Ishikawa (cell line): ENCODE measurements around the gene IFI44.

ENCODE experiments used
- CEBPB ChIP-seq: IDR thresholded peaks from 2 replicates; pipeline ENCODE4 v1.6.1; 2012
- CREB1 ChIP-seq: IDR thresholded peaks from 2 replicates; pipeline ENCODE4 v1.6.1; 2012; ENCODE audit warnings: low read depth
- EGR1 ChIP-seq: IDR thresholded peaks from 2 replicates; pipeline ENCODE4 v1.6.1; 2012
- EP300 ChIP-seq: IDR thresholded peaks from 2 replicates; pipeline ENCODE4 v1.6.1; 2012; ENCODE audit warnings: borderline replicate concordance
- FOXM1 ChIP-seq: IDR thresholded peaks from 2 replicates; pipeline ENCODE4 v1.6.1; 2012; ENCODE audit warnings: low read depth, borderline replicate concordance
- NFIC ChIP-seq: IDR thresholded peaks from 2 replicates; pipeline ENCODE4 v1.6.1; 2012
- RAD21 ChIP-seq: IDR thresholded peaks from 2 replicates; pipeline ENCODE4 v1.6.1; 2012; ENCODE audit warnings: low read depth
- REST ChIP-seq: IDR thresholded peaks from 2 replicates; pipeline ENCODE4 v1.6.1; 2012; ENCODE audit warnings: low read depth, mild to moderate bottlenecking
- TAF1 ChIP-seq: IDR thresholded peaks from 2 replicates; pipeline ENCODE4 v1.6.1; 2012; ENCODE audit warnings: low read depth, mild to moderate bottlenecking
- TCF12 ChIP-seq: IDR thresholded peaks from 2 replicates; pipeline ENCODE4 v1.6.1; 2012; ENCODE audit warnings: low read depth
- TEAD4 ChIP-seq: IDR thresholded peaks from 2 replicates; pipeline ENCODE4 v1.6.1; 2012
- USF1 ChIP-seq: IDR thresholded peaks from 2 replicates; pipeline ENCODE4 v1.6.1; 2012
- YY1 ChIP-seq: IDR thresholded peaks from 2 replicates; pipeline ENCODE4 v1.6.1; 2012; ENCODE audit warnings: low read depth
- ZBTB7A ChIP-seq: IDR thresholded peaks from 2 replicates; pipeline ENCODE4 v1.6.1; 2012; ENCODE audit warnings: low read depth
- TF ChIP-seq, protein P1 (sequence below): IDR thresholded peaks from 2 replicates; pipeline ENCODE4 v1.6.1; 2012

IFI44 gene

GRCh38 chr1:78681265-78681664, 31.6 kb downstream of the IFI44 start:
- TF ChIP-seq, protein P1, sequence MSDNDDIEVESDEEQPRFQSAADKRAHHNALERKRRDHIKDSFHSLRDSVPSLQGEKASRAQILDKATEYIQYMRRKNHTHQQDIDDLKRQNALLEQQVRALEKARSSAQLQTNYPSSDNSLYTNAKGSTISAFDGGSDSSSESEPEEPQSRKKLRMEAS = no peak
- TF ChIP-seq FOXM1 (no peak), TAF1 (no peak), CREB1 (no peak), REST (no peak), NFIC (no peak), EP300 (no peak), EGR1 (no peak), RAD21 (no peak), TCF12 (no peak), USF1 (no peak), CEBPB (no peak), YY1 (no peak)

- TF ChIP-seq FOXM1 = no peak
- no peak for TF ChIP-seq CREB1
- no peak for TF ChIP-seq TCF12
Observed at GRCh38 chr1:78682496-78682895, 32.9 kb downstream of the IFI44 start.

DNA sequence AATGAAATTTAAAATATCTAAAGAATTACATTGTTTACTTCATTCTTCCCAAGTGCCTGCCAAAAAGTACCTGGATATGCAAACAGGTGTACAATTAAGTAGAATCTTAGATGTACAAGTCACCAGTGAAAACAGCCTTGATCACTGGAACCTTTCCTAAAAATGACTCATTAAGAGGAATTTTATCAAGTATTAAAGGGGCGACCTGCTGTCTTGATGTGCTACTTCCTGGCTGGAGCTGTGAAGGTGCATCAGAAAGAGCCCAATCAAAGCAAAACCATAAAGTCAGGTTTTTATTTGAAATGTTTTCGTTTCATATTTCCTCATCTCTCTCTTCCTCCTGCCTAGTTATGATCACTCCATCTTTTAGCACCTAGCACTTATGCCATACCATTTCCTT, 33.4 kb downstream of the IFI44 start:
- TF ChIP-seq TAF1 (no peak), REST (no peak), ZBTB7A (no peak), TEAD4 (no peak), TCF12 (no peak), NFIC (no peak), USF1 (no peak), EGR1 (no peak), FOXM1 (no peak), RAD21 (no peak), CREB1 (no peak), YY1 (no peak), CEBPB (no peak), EP300 (no peak)
- TF ChIP-seq, protein P1 = no peak

DNA sequence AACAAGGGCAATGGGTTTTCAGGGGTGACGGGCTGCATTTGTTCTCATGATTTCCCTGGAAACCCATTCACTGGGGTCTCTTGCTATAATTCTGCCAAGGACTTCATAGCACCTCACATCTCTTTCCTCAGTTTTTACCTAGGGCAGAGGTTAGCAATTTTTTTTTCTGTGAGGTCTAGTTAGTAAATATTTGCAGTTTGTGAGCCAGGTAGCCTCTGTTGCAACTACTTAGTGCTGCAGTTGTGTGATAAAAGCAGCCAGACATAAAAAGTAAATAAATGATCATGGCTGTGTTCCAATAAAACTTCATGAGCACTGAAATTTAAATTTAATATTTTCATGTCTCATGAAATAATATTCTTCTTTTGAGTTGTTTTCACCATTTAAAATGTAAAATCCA, 37.7 kb downstream of the IFI44 start:
- no peak for TF ChIP-seq USF1

DNA sequence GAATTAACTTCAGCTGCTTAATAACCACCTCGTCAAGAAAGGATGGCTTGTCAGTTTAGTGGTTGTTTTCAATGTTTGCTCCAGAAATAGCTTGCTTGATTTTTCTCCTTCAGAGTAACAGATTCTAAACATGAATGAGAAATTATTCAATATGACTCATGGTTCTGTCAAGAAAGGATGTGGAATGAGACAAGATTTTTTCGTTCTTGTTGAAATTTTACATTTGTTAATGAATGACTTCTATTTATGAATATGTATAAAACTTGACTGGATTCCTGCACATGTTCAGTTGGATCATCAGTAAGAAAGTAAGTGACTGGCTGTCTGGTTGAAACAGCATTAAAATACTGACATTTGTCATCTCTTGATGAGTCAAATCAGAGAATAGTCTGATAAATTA, 38.3 kb downstream of the IFI44 start:
- TF ChIP-seq ZBTB7A (no peak), RAD21 (no peak), CEBPB (no peak), YY1 (no peak), REST (no peak), CREB1 (no peak), EGR1 (no peak), TCF12 (no peak), NFIC (no peak), TEAD4 (no peak), USF1 (no peak), FOXM1 (no peak), TAF1 (no peak)
